ENCODE measurements around the gene ACSL6. TPM values are rescaled to one million over a fixed set of nuclear protein-coding genes. Genes with fewer than 3 reads are reported as not detected.

ACSL6 gene
- total RNA-seq, 1 experiment from 2014 or later: 4.8 TPM

GRCh38 chr5:132007399-132008162, 3.9 kb downstream of the ACSL6 start:
- Mint-ChIP-seq H3K27me3 (ENCODE audit: low read depth) (peaks cover 24% of the 10 kb centered on the region), H3K27ac (no peak overlapping the region), H3K4me1 (peaks cover 34% of the 10 kb centered on the region), H3K4me3 (no peak overlapping the region), H3K9me3 (no peaks in the 10 kb centered on the region), H3K36me3 (no peaks in the 10 kb centered on the region)
- peak; percentile 67 for TF ChIP-seq CTCF (IDR thresholded peaks at IDR 0.05)
- no peak for TF ChIP-seq SMAD3 (CRISPR knock-in tag; IDR thresholded peaks at IDR 0.05; ENCODE audit: borderline replicate concordance)
- ATAC-seq (peak; percentile 50), DNase-seq (ENCODE audit: low spot score) (peak; percentile 89)
- ChIA-PET CTCF (interaction anchor here (1.0 to 7.0 kb wide), 17 partner anchors 8 to 584 kb away, joined by 3 to 72 read pairs (median 4); partner anchors contain the start of genes FNIP1 and SLC22A4), POLR2A (no interaction called here)

GRCh38 chr5:132006331-132007120, 4.9 kb downstream of the ACSL6 start:
- no peak overlapping the region for H3K27ac Mint-ChIP-seq
- ChIA-PET CTCF (interaction anchor here (1.6 to 7.0 kb wide), 3 partner anchors 196 to 417 kb away, joined by 7 to 72 read pairs (median 20); no protein-coding TSS in a partner anchor), POLR2A (no interaction called here)
- peaks cover 17% of the 10 kb centered on the region for H3K27me3 Mint-ChIP-seq (ENCODE audit: low read depth)
- H3K4me1 Mint-ChIP-seq: peaks cover 41% of the 10 kb centered on the region
- no peak for TF ChIP-seq TEAD1 (CRISPR knock-in tag; IDR thresholded peaks at IDR 0.05)
- TF ChIP-seq ZBTB21 (CRISPR knock-in tag; IDR thresholded peaks at IDR 0.05; ENCODE audit: borderline replicate concordance): no peak
- no peak for TF ChIP-seq PRRX2 (CRISPR knock-in tag; IDR thresholded peaks at IDR 0.05)
- TF ChIP-seq FOXJ3 (CRISPR knock-in tag; IDR thresholded peaks at IDR 0.05; ENCODE audit: borderline replicate concordance): no peak
- no peak for TF ChIP-seq NR2C2 (CRISPR knock-in tag; IDR thresholded peaks at IDR 0.05)
- no peak for TF ChIP-seq CTCF (IDR thresholded peaks at IDR 0.05)
- TF ChIP-seq ZNF219 (CRISPR knock-in tag; IDR thresholded peaks at IDR 0.05; ENCODE audit: borderline replicate concordance): no peak
- TF ChIP-seq CREM (CRISPR knock-in tag; IDR thresholded peaks at IDR 0.05): no peak
- TF ChIP-seq USF2 (CRISPR knock-in tag; IDR thresholded peaks at IDR 0.05): no peak
- no peak for TF ChIP-seq MXD4 (CRISPR knock-in tag; IDR thresholded peaks at IDR 0.05; ENCODE audit: borderline replicate concordance)
- no peak for TF ChIP-seq ATF6 (CRISPR knock-in tag; IDR thresholded peaks at IDR 0.05)
- H3K36me3 Mint-ChIP-seq: no peaks in the 10 kb centered on the region
- ATAC-seq (no peak), DNase-seq (ENCODE audit: low spot score) (no peak)
- H3K4me3 Mint-ChIP-seq: no peak overlapping the region
- no peaks in the 10 kb centered on the region for H3K9me3 Mint-ChIP-seq

GRCh38 chr5:132005591-132005990, 5.9 kb downstream of the ACSL6 start:
- ATAC-seq: no peak
- H3K27me3 Mint-ChIP-seq (ENCODE audit: low read depth): peaks cover 9% of the 10 kb centered on the region
- no peak overlapping the region for H3K27ac Mint-ChIP-seq
- CTCF ChIA-PET: interaction anchor here (1.0 to 7.0 kb wide), 3 partner anchors 57 to 416 kb away, joined by 3 to 72 read pairs (median 7); no protein-coding TSS in a partner anchor
- no peaks in the 10 kb centered on the region for H3K36me3 Mint-ChIP-seq
- H3K4me3 Mint-ChIP-seq: no peak overlapping the region
- POLR2A ChIA-PET: no interaction called here
- no peak for DNase-seq (ENCODE audit: low spot score)
- no peaks in the 10 kb centered on the region for H3K9me3 Mint-ChIP-seq
- peaks cover 45% of the 10 kb centered on the region for H3K4me1 Mint-ChIP-seq
- TF ChIP-seq TCF7 (CRISPR knock-in tag; IDR thresholded peaks at IDR 0.05; ENCODE audit: low read depth) (no peak), SMAD4 (CRISPR knock-in tag; IDR thresholded peaks at IDR 0.05) (no peak), USF1 (CRISPR knock-in tag; IDR thresholded peaks at IDR 0.05) (no peak), E2F1 (CRISPR knock-in tag; IDR thresholded peaks at IDR 0.05) (no peak), HMGA2 (CRISPR knock-in tag; IDR thresholded peaks at IDR 0.05) (no peak), ATF1 (CRISPR knock-in tag; IDR thresholded peaks at IDR 0.05) (no peak), OVOL2 (CRISPR knock-in tag; IDR thresholded peaks at IDR 0.05; ENCODE audit: borderline replicate concordance) (no peak), CREB1 (CRISPR knock-in tag; IDR thresholded peaks at IDR 0.05) (no peak)
